IMR-90 (cell line): ENCODE data around the gene SOX9. TPM values are rescaled to one million over a fixed set of nuclear protein-coding genes. Genes with fewer than 3 reads are reported as not detected.

ENCODE experiments used
- ATAC-seq: fragments of 200-7000 bp; cut with Tn5 transposase; 2 replicates; pipeline ENCODE4 v1.9.1; 2020; ENCODE audit warnings: low read depth, mild to moderate bottlenecking, moderate library complexity
- BruUV-seq: library from RNA; stranded (reverse); fragments of 400-500 nt; replicated peaks from 2 replicates; lab custom pipeline; 2021; lab: Mats Ljungman, UMichigan
- CTCF ChIA-PET: fragments of 300-600 bp; formaldehyde crosslinking; extraction: SDS; loops from one replicate; lab custom pipeline; 2021; ENCODE audit warnings: antibody characterized with exemption; lab: Yijun Ruan, JAX
- POLR2A ChIA-PET: fragments of 300-600 bp; sonication (Branson Sonifier 250); formaldehyde crosslinking; loops from one replicate; lab custom pipeline; 2022; ENCODE audit warnings: antibody characterized with exemption; ENCODE audit not compliant: unreplicated experiment; lab: Charles Lee
- DNase-seq: peaks from one replicate; pipeline ENCODE4 v3.0.0; 2013
- H2AFZ ChIP-seq: replicated peaks from 2 replicates; pipeline ENCODE3; 2013; ENCODE audit warnings: low read length, mild to moderate bottlenecking; ENCODE audit not compliant: poor library complexity
- H2AK5ac ChIP-seq: 2 replicates; pipeline ENCODE4 v1.6.1; 2013; ENCODE audit warnings: low read depth, low read length, inconsistent platforms
- H2AK9ac ChIP-seq: replicated peaks from 2 replicates; pipeline ENCODE3; 2013; ENCODE audit warnings: mild to moderate bottlenecking, low read depth, low read length, moderate library complexity; ENCODE audit not compliant: poor library complexity
- H2BK120ac ChIP-seq: 2 replicates; pipeline ENCODE4 v1.6.1; 2013; ENCODE audit warnings: low read depth, low read length, inconsistent platforms
- H2BK15ac ChIP-seq: 3 replicates; pipeline ENCODE4 v1.6.1; 2013; ENCODE audit warnings: low read depth, low read length, inconsistent platforms
- H2BK20ac ChIP-seq: 2 replicates; pipeline ENCODE4 v1.6.1; 2013; ENCODE audit warnings: low read depth, mild to moderate bottlenecking, inconsistent platforms, low read length, moderate library complexity
- H2BK5ac ChIP-seq: 2 replicates; pipeline ENCODE4 v1.6.1; 2013; ENCODE audit warnings: mild to moderate bottlenecking, low read depth, low read length, inconsistent platforms; ENCODE audit not compliant: poor library complexity, severe bottlenecking
- H3K14ac ChIP-seq: replicated peaks from 2 replicates; pipeline ENCODE4 v1.6.1; 2013; ENCODE audit warnings: low read depth, low read length, inconsistent platforms
- H3K18ac ChIP-seq: 2 replicates; pipeline ENCODE4 v1.6.1; 2013; ENCODE audit warnings: low read depth, low read length, control low read depth
- H3K23ac ChIP-seq: 2 replicates; pipeline ENCODE4 v1.6.1; 2013; ENCODE audit warnings: low read depth, low read length, inconsistent platforms
- H3K27ac ChIP-seq: 2 replicates; pipeline ENCODE4 v1.5.1; 2013; ENCODE audit warnings: mild to moderate bottlenecking, control low read depth, low read length; ENCODE audit not compliant: insufficient read depth
- H3K27me3 ChIP-seq: 2 replicates; pipeline ENCODE4 v1.6.1; 2013; ENCODE audit warnings: low read length; ENCODE audit not compliant: control insufficient read depth, insufficient read depth
- H3K36me3 ChIP-seq: 2 replicates; pipeline ENCODE4 v1.6.1; 2013; ENCODE audit warnings: low read length, mixed read lengths; ENCODE audit not compliant: control insufficient read depth, insufficient read depth
- H3K4ac ChIP-seq: 2 replicates; pipeline ENCODE4 v1.6.1; 2013; ENCODE audit warnings: low read depth, low read length, inconsistent platforms
- H3K4me1 ChIP-seq: 2 replicates; pipeline ENCODE4 v1.6.1; 2013; ENCODE audit warnings: low read length, mixed read lengths; ENCODE audit not compliant: control insufficient read depth, insufficient read depth
- H3K4me2 ChIP-seq: 2 replicates; pipeline ENCODE4 v1.6.1; 2013; ENCODE audit warnings: low read depth, mild to moderate bottlenecking, control low read depth, low read length, moderate library complexity
- H3K4me3 ChIP-seq: 2 replicates; pipeline ENCODE4 v1.5.1; 2013; ENCODE audit warnings: low read depth, mild to moderate bottlenecking, control low read depth, low read length, moderate library complexity; ENCODE audit not compliant: insufficient read depth
- H3K56ac ChIP-seq: 2 replicates; pipeline ENCODE4 v1.6.1; 2013; ENCODE audit warnings: low read length, inconsistent platforms; ENCODE audit not compliant: insufficient read depth; ENCODE audit errors: extremely low read depth
- H3K79me1 ChIP-seq, 2 experiments: 2 replicates each; pipeline ENCODE4 v1.6.1; 2013; ENCODE audit warnings: low read length in 2 of 2, inconsistent platforms in 1 of 2, low read depth in 1 of 2
- H3K9ac ChIP-seq: 2 replicates; pipeline ENCODE4 v1.6.1; 2013; ENCODE audit warnings: low read depth, low read length, control low read depth
- H3K9me1 ChIP-seq: 2 replicates; pipeline ENCODE4 v1.6.1; 2013; ENCODE audit warnings: low read length, inconsistent platforms; ENCODE audit not compliant: insufficient read depth
- H3K9me3 ChIP-seq: 2 replicates; pipeline ENCODE4 v1.6.1; 2013; ENCODE audit warnings: low read length; ENCODE audit not compliant: control insufficient read depth, insufficient read depth
- H4K20me1 ChIP-seq: 2 replicates; pipeline ENCODE4 v1.6.1; 2013; ENCODE audit warnings: low read length, inconsistent platforms; ENCODE audit not compliant: insufficient read depth
- H4K5ac ChIP-seq: 2 replicates; pipeline ENCODE4 v1.6.1; 2013; ENCODE audit warnings: mild to moderate bottlenecking, low read depth, low read length, control low read depth
- H4K8ac ChIP-seq, 2 experiments: 2 replicates each; pipeline ENCODE4 v1.6.1; 2013; ENCODE audit warnings: low read depth in 2 of 2, low read length in 2 of 2, control low read depth in 1 of 2, inconsistent platforms in 1 of 2
- H4K91ac ChIP-seq: 2 replicates; pipeline ENCODE4 v1.6.1; 2013; ENCODE audit warnings: low read depth, low read length, inconsistent platforms; ENCODE audit not compliant: insufficient read depth
- CEBPB ChIP-seq: IDR thresholded peaks from 2 replicates; pipeline ENCODE4 v1.6.1; 2012; ENCODE audit warnings: low read depth, low read length, improper control_type of control experiment
- CHD1 ChIP-seq: IDR thresholded peaks from 2 replicates; pipeline ENCODE4 v1.6.1; 2012; ENCODE audit warnings: low read depth, low read length, improper control_type of control experiment
- CTCF ChIP-seq: conservative IDR thresholded peaks from 2 replicates; pipeline ENCODE4 v1.5.1; 2012; ENCODE audit warnings: mild to moderate bottlenecking, low read depth, low read length, improper control_type of control experiment
- FOS ChIP-seq: fragments of 150-350 bp; IDR thresholded peaks from 2 replicates; pipeline ENCODE4 v1.6.1; 2016; ENCODE audit warnings: low read depth, low read length
- MAFK ChIP-seq: IDR thresholded peaks from 2 replicates; pipeline ENCODE4 v1.6.1; 2012; ENCODE audit warnings: low read depth, low read length, improper control_type of control experiment
- MAZ ChIP-seq: IDR thresholded peaks from 2 replicates; pipeline ENCODE4 v1.6.1; 2012; ENCODE audit warnings: low read depth, mild to moderate bottlenecking, low read length, improper control_type of control experiment, moderate library complexity, borderline replicate concordance
- MXI1 ChIP-seq: IDR thresholded peaks from 2 replicates; pipeline ENCODE4 v1.6.1; 2012; ENCODE audit warnings: low read depth, mild to moderate bottlenecking, low read length, moderate library complexity, borderline replicate concordance
- NFE2L2 ChIP-seq: fragments of 150-350 bp; IDR thresholded peaks from 2 replicates; pipeline ENCODE4 v1.6.1; 2016; ENCODE audit warnings: low read depth, mild to moderate bottlenecking, low read length
- RAD21 ChIP-seq: IDR thresholded peaks from 2 replicates; pipeline ENCODE4 v1.6.1; 2012; ENCODE audit warnings: low read length, improper control_type of control experiment
- RCOR1 ChIP-seq: IDR thresholded peaks from 2 replicates; pipeline ENCODE4 v1.6.1; 2012; ENCODE audit warnings: mild to moderate bottlenecking, low read length, improper control_type of control experiment; ENCODE audit not compliant: insufficient replicate concordance
- RFX5 ChIP-seq: IDR thresholded peaks from 2 replicates; pipeline ENCODE4 v1.8.0; 2012; ENCODE audit warnings: low read depth, mild to moderate bottlenecking, low read length, moderate library complexity
- SMC3 ChIP-seq: fragments of 150-350 bp; IDR thresholded peaks from 2 replicates; pipeline ENCODE4 v1.6.1; 2016; ENCODE audit warnings: low read depth, mild to moderate bottlenecking, antibody characterized with exemption, low read length, moderate library complexity
- WGBS, 2 experiments: methylation state at CpG; one replicate each; pipeline versions ENCODE4 v1.1.5 to v1.1.7; 2013; ENCODE audit warnings: missing lambda C conversion rate in 2 of 2; ENCODE audit not compliant: insufficient read length in 1 of 2; ENCODE audit errors: extremely low coverage in 2 of 2; 5-methylcytosine and 5-hydroxymethylcytosine counted together
- dilution Hi-C: fragments of 300-500 bp; cut with HindIII; formaldehyde crosslinking; loops from one replicate; pipeline ENCODE4 v1.14.3; 2018; ENCODE audit warnings: low sequenced_read_pairs; ENCODE audit not compliant: unreplicated experiment
- in situ Hi-C: fragments of 300-500 bp; cut with MboI; formaldehyde crosslinking; loops from 3 replicates; pipeline ENCODE4 v1.14.3; 2019; ENCODE audit warnings: low sequenced_read_pairs, inconsistent platforms, mixed read lengths
- intact Hi-C: fragments of 100-400 bp; cut with micrococcal nuclease; formaldehyde crosslinking; loops from 2 replicates; pipeline ENCODE4 v1.10.0; 2022
- polyA plus RNA-seq, 3 experiments: library from polyadenylated mRNA; depleted of rRNA; stranded (reverse); fragments of >200 nt; gene quantifications; 2 replicates each; pipeline ENCODE4 v1.2.3, GENCODE V29; 2012; ENCODE audit warnings: low replicate concordance in 1 of 3
- total RNA-seq: library from RNA; depleted of rRNA; stranded (reverse); fragments of >200 nt; gene quantifications from 2 replicates; pipeline ENCODE4 v1.2.3, GENCODE V29; 2012

Gene SOX9
- total and polyA plus RNA-seq, 2 of the 4 experiments (the other 2 are of a cell fraction), result 4.1 to 12.7 TPM

GRCh38 chr17:72095316-72095715 lies 25.5 kb upstream of the SOX9 start:
- H3K79me1 ChIP-seq, result no peaks in the 10 kb centered on the region
- no CpG with 5 or more reads among the region's 4 CpGs for WGBS, 2 experiments
- 0 out of 2 replicates have a peak, but pooled peaks cover 3% of the 10 kb centered on the region for H3K9me1 ChIP-seq
- POLR2A ChIA-PET, result no interaction called here
- CTCF ChIA-PET, result no interaction called here
- ATAC-seq (no peak), DNase-seq (no peak)
- dilution Hi-C loops, result no loop called here
- no peak overlapping the region for H3K14ac ChIP-seq
- no peak overlapping the region for H2AFZ ChIP-seq
- H3K27ac ChIP-seq, result no peak overlapping the region
- H4K8ac ChIP-seq, result no peak overlapping the region
- no peaks in the 10 kb centered on the region; the same call in none of the 2 replicates for H3K27me3 ChIP-seq
- no peak overlapping the region for H3K4me3 ChIP-seq
- no peak overlapping the region for H2AK9ac ChIP-seq
- intact Hi-C loops, result no loop called here
- no peak overlapping the region for H3K23ac ChIP-seq
- H2BK5ac ChIP-seq, result no peak overlapping the region
- H2AK5ac ChIP-seq, result no peak overlapping the region
- no peaks in the 10 kb centered on the region for H3K36me3 ChIP-seq
- no peak overlapping the region for H4K91ac ChIP-seq
- no peak overlapping the region for H3K4me2 ChIP-seq
- H3K4ac ChIP-seq, result no peak overlapping the region
- H3K9ac ChIP-seq, result no peak overlapping the region
- TF ChIP-seq MAFK (no peak), RFX5 (no peak), CTCF (no peak), SMC3 (no peak), RAD21 (no peak), CHD1 (no peak), FOS (no peak), MAZ (no peak), MXI1 (no peak), RCOR1 (no peak), NFE2L2 (no peak), CEBPB (no peak)
- no peak overlapping the region for H3K18ac ChIP-seq
- no peaks in the 10 kb centered on the region for H4K20me1 ChIP-seq
- no peak overlapping the region for H2BK15ac ChIP-seq
- no peak overlapping the region for H2BK120ac ChIP-seq
- no peaks in the 10 kb centered on the region for H3K9me3 ChIP-seq
- BruUV-seq, result no TSS peak
- H3K56ac ChIP-seq, result no peak overlapping the region
- in situ Hi-C loops, result no loop called here
- H4K5ac ChIP-seq, result no peak overlapping the region
- no peak overlapping the region for H2BK20ac ChIP-seq
- no peaks in the 10 kb centered on the region for H3K4me1 ChIP-seq
